COLO829 (cell line): ENCODE results near the gene HYAL2.
"Not testable (repeated sequence)": the region's sequence is repeated elsewhere in the genome, so short reads cannot be mapped to it uniquely, and the experiment has no call there.

Experiments used
- DNase-seq: peaks from one replicate; pipeline ENCODE4 v3.0.0; 2012; ENCODE audit warnings: low spot score

The HYAL2 gene

GRCh38 chr3:50312041-50312440 lies 10.5 kb downstream of the HYAL2 start:
- not testable (repeated sequence) for DNase-seq

GRCh38 chr3:50304601-50305000 lies 17.9 kb downstream of the HYAL2 start:
- no peak for DNase-seq

- DNase-seq: no peak
These were observed 19.3 kb downstream of the HYAL2 start, which contains the start of gene HYAL1 for GRCh38 chr3:50303013-50303815. TSS of gene HYAL1 (minus strand) at chr3:50303574. CDS start at chr3:50302956, 618 bp downstream.

GRCh38 chr3:50302095-50303012 lies 20.2 kb downstream of the HYAL2 start:
- DNase-seq: no peak

GRCh38 chr3:50300681-50301254 lies 21.8 kb downstream of the HYAL2 start:
- DNase-seq: no peak

- peak; percentile 79 for DNase-seq
These were observed 22.4 kb downstream of the HYAL2 start for GRCh38 chr3:50299929-50300680.

GRCh38 chr3:50299638-50299928 lies 23.0 kb downstream of the HYAL2 start:
- no peak for DNase-seq

GRCh38 chr3:50298836-50299637 lies 23.5 kb downstream of the HYAL2 start, which contains the start of the genes HYAL3 and NAA80:
TSS of gene HYAL3 (minus strand) at chr3:50299405. CDS start at chr3:50295602, 3,803 bp downstream.
TSS of gene NAA80 (minus strand) at chr3:50299405. CDS start at chr3:50297463, 1,942 bp downstream.
- DNase-seq: peak; percentile 99

- DNase-seq: no peak
These were observed 24.4 kb downstream of the HYAL2 start for GRCh38 chr3:50297896-50298725.

GRCh38 chr3:50297384-50297775 lies 25.2 kb downstream of the HYAL2 start:
- DNase-seq: no peak

GRCh38 chr3:50296721-50297383 lies 25.7 kb downstream of the HYAL2 start:
- no peak for DNase-seq

GRCh38 chr3:50295553-50296431 lies 26.8 kb downstream of the HYAL2 start:
- no peak for DNase-seq

GRCh38 chr3:50294492-50295403 lies 27.8 kb downstream of the HYAL2 start:
- no peak for DNase-seq

- no peak for DNase-seq
These were observed 28.5 kb downstream of the HYAL2 start for GRCh38 chr3:50294089-50294488.

GRCh38 chr3:50293079-50293801 lies 29.3 kb downstream of the HYAL2 start:
- DNase-seq: no peak
